Vagina (tissue), 2 donors: ENCODE measurements around the gene CRTC1.

Source experiments
- CTCF ChIP-seq, 3 experiments: fragments of 450-650 bp in 2 of 3; fragments of 200-600 bp in 1 of 3; sonication (generic) in 1 of 3; IDR thresholded peaks; one replicate each; pipeline ENCODE4 v1.5.1; 2017 to 2019; ENCODE audit warnings: antibody characterized with exemption in 3 of 3, mild to moderate bottlenecking in 2 of 3, moderate library complexity in 2 of 3
- POLR2A ChIP-seq, 2 donors: fragments of 450-650 bp; IDR thresholded peaks; one replicate each; pipeline ENCODE4 v1.6.1; 2017; ENCODE audit warnings: antibody characterized with exemption in 2 of 2, mild to moderate bottlenecking in 2 of 2, moderate library complexity in 2 of 2

- TF ChIP-seq CTCF (IDR thresholded peaks at IDR 0.05) (no peak), POLR2A (IDR thresholded peaks at IDR 0.05) (no peak)
These were observed 36.1 kb upstream of the CRTC1 start for GRCh38 chr19:18647371-18647767.
